ENCODE measurements around the gene GGA1. TPM values are rescaled to one million over a fixed set of nuclear protein-coding genes. Genes with fewer than 3 reads are reported as not detected.

The GGA1 gene
- total RNA-seq, 6 donors from 2014 or later: 52.4 to 226 (median 68.3) TPM

- TF ChIP-seq POLR2AphosphoS5 (IDR thresholded peaks at IDR 0.05) (peak in 1 of 2 donors; percentile 10), EP300 (IDR thresholded peaks at IDR 0.05) (no peak)
- Histone ChIP-seq H3K36me3 (peaks cover 7 to 47% (median 34%) of the 10 kb centered on the region in 4 donors), H3K4me3 (no peak overlapping the region), H3K27ac (peak overlapping the region in 3 of 4 donors; percentile 83 to 91 (median 88)), H3K27me3 (no peaks in the 10 kb centered on the region), H3K9me3 (no peaks in the 10 kb centered on the region), H3K4me1 (peaks cover 52 to 54% (median 54%) of the 10 kb centered on the region in 4 donors)
- DNase-seq (peak in 1 of 2 donors; percentile 79), ATAC-seq (ENCODE audit: low FRiP score in 2 of 2) (no peak)
- WGBS, 2 donors: 85 to 89% methylated on average over 5 to 13 of the region's 19 CpGs
Measured at GRCh38 chr22:37631448-37632173, 23.0 kb downstream of the GGA1 start.

DNA sequence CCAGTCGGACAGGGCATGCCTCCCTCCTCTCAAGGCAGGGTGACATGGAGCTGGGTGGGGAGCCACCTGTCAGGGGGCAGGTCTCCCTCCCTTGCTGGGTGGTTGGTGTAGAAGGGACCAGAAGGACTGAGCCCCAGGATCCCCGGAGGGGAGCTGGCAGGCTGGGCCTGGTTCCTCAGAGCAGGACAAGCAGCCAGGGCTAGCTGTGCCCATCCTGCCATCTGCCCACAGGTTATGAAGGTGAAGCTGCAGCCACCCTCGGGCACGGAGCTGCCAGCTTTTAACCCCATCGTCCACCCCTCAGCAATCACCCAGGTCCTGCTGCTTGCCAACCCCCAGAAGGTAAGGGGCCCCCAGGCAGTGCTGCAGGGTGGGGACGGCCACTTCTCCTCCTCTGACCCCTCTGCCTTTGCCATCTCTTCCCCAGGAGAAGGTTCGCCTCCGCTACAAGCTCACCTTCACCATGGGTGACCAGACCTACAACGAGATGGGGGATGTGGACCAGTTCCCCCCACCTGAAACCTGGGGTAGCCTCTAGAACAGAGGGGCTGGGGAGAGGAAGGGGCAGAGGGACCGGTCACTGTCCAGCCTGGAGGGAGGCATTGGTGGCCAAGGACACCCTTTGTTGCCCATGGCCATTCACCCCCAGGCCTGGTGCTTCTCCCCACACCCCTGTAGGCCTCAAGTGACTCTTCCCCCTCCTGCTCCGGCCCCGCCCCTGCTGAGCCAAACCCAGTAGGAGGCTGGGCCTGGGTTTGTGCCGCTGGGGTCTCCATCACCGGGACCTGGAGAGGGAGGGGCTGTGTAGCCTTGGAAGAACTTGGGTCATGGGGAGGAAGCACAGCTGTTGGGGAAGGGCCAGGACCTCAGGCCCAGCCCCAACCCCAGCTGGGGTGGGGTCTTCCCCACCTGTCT is 23.8 kb downstream of the GGA1 start:
- H3K9me3 ChIP-seq: no peaks in the 10 kb centered on the region
- no peak for ATAC-seq (ENCODE audit: low FRiP score in 2 of 2)
- H3K36me3 ChIP-seq: peaks cover 7 to 43% (median 34%) of the 10 kb centered on the region in 4 donors
- H3K27ac ChIP-seq: peak overlapping the region; percentile 77 to 91 (median 86)
- no peak for DNase-seq
- H3K4me1 ChIP-seq: peaks cover 46 to 50% (median 47%) of the 10 kb centered on the region in 4 donors
- H3K27me3 ChIP-seq: no peaks in the 10 kb centered on the region
- WGBS, 2 donors: 74 to 84% methylated on average over 10 of the region's 14 CpGs
- no peak for TF ChIP-seq CTCF (IDR thresholded peaks at IDR 0.05)
- TF ChIP-seq EP300 (IDR thresholded peaks at IDR 0.05): no peak
- no peak for TF ChIP-seq POLR2A (IDR thresholded peaks at IDR 0.05)
- no peak for TF ChIP-seq POLR2AphosphoS5 (IDR thresholded peaks at IDR 0.05)
- no peak overlapping the region for H3K4me3 ChIP-seq

DNA sequence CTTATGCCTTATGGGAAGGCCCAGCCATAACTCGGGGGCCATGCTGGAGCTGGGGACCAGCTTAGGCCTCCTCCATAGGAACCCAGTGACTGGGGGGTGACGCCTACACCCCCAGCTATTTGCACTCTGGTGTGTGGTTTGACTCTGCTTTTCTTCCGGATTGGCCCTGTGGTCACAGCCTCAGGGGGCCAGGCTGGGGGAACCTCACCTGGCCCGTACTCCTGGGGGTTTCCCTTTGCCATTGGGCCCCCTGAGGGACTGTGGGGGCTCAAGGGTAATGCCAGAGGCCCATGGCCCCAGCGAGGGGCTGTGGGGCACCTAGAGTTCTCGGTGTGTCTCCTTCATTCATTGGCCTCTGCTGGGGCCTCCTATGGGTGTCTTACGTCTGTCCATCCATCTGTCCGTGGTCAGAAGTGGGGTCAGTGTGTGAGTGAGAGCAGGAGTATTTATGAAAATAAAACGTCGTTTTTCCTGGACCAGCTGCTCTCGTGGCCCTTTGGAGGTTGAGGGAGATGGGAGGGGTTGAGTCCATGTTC is 24.5 kb downstream of the GGA1 start:
- no peaks in the 10 kb centered on the region for H3K27me3 ChIP-seq
- H3K4me1 ChIP-seq: peaks cover 45 to 51% (median 49%) of the 10 kb centered on the region in 4 donors
- H3K36me3 ChIP-seq: peaks cover 7 to 43% (median 34%) of the 10 kb centered on the region in 4 donors
- TF ChIP-seq POLR2A (IDR thresholded peaks at IDR 0.05) (no peak), EP300 (IDR thresholded peaks at IDR 0.05) (no peak)
- WGBS, 2 donors: 47 to 52% methylated on average over 7 to 11 of the region's 11 CpGs
- H3K27ac ChIP-seq: peak overlapping the region; percentile 77 to 91 (median 86)
- DNase-seq (no peak), ATAC-seq (ENCODE audit: low FRiP score in 2 of 2) (peak in 1 of 2 donors; percentile 1)
- H3K9me3 ChIP-seq: no peaks in the 10 kb centered on the region
- H3K4me3 ChIP-seq: peak overlapping the region in 2 of 4 donors; percentile 12 to 24

DNA sequence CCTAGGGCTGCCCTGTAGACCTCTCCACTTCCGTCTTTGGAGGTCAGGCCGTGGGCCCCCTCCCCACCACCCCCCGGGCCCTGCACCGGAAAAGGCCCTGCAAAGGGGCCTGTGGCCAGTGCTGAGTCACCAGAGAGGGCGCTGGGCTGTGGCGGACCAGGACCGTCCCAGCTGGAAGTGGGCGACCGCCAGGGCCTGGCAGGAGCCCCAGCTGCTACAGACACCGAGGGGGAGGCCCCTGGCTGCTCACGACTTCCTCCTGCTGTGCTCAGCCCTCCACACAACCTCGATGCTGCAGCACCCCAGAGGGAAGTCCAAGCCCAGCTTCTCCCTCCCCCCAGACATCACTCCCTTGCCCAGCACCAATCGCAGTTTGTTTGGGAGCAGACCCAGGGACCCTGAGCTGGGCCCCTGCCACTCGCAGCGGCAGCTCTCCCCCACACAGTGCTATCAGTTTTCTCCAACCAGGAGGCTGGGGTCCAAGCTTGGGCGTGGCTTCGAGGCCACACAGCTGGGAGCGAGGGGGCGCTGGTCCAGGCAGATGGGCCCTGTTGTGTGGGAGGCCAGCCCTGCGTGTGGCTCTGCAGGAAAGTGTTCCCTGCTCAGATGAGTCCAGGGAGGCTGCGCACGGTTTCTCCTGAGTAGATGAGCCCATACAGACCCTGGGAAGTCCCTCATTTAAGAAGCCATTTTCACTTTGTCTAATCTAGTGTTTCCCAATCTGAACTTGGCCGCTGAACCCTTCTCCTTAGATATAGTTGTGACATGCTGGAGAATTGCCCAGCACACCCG is 25.2 kb downstream of the GGA1 start:
- H3K27ac ChIP-seq: peak overlapping the region; percentile 77 to 91 (median 86)
- H3K4me3 ChIP-seq: peak overlapping the region in 2 of 4 donors; percentile 12 to 24
- peak in 4 of 6 experiments; percentile 6 to 41 (median 27) for TF ChIP-seq CTCF (IDR thresholded peaks at IDR 0.05)
- peak in 1 of 4 donors; percentile 54 for TF ChIP-seq POLR2A (IDR thresholded peaks at IDR 0.05)
- peak; percentile 45 to 58 for TF ChIP-seq POLR2AphosphoS5 (IDR thresholded peaks at IDR 0.05)
- TF ChIP-seq EP300 (IDR thresholded peaks at IDR 0.05): no peak
- H3K36me3 ChIP-seq: peaks cover 7 to 37% (median 31%) of the 10 kb centered on the region in 4 donors
- DNase-seq (peak; percentile 86 to 93), ATAC-seq (ENCODE audit: low FRiP score in 2 of 2) (peak; percentile 80 to 92)
- 27 to 31% methylated on average over 3 to 18 of the region's 24 CpGs for WGBS, 2 donors
- H3K27me3 ChIP-seq: no peaks in the 10 kb centered on the region
- H3K4me1 ChIP-seq: peaks cover 51 to 57% (median 56%) of the 10 kb centered on the region in 4 donors
- H3K9me3 ChIP-seq: no peaks in the 10 kb centered on the region

DNA sequence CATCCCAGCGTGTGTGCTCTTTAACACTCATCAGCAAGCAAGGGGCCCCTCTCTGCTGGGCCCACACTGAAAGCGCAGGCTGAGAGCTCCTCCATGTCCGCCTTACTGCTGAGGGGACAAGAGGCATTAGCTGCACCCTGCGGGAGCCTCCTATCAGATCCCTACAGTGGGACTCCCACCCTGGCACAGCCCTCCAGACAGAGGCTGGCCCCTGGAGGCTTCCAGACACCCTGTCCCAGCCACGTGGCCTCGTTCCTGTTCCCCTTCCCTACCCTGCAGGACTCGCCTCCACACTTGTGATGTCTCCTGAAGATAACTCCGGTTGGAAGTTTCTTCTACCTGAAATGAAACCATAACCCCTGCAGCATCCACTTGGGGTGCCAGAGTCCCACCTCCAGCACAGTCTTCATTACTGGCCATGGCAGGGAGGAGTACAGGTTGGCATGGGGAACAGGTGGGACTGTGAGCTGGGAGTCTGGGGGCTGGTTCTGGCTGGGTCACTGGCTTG is 25.8 kb downstream of the GGA1 start:
- 41 to 55% methylated on average over 7 of the region's 8 CpGs for WGBS, 2 donors
- ATAC-seq (ENCODE audit: low FRiP score in 2 of 2) (no peak), DNase-seq (no peak)
- TF ChIP-seq POLR2A (IDR thresholded peaks at IDR 0.05) (no peak), POLR2AphosphoS5 (IDR thresholded peaks at IDR 0.05) (no peak), EP300 (IDR thresholded peaks at IDR 0.05) (no peak), CTCF (IDR thresholded peaks at IDR 0.05) (no peak)
- H3K36me3 ChIP-seq: peaks cover 7 to 31% (median 26%) of the 10 kb centered on the region in 4 donors
- H3K9me3 ChIP-seq: no peaks in the 10 kb centered on the region
- H3K4me3 ChIP-seq: peak overlapping the region in 2 of 4 donors; percentile 12 to 24
- peak overlapping the region; percentile 77 to 91 (median 86) for H3K27ac ChIP-seq
- peaks cover 57 to 64% (median 61%) of the 10 kb centered on the region in 4 donors for H3K4me1 ChIP-seq
- no peaks in the 10 kb centered on the region for H3K27me3 ChIP-seq

All from upper lobe of left lung (tissue), 6 donors.